Right lobe of liver (tissue), 6 donors: ENCODE data around the gene FIZ1. TPM values are rescaled to one million over a fixed set of nuclear protein-coding genes. Genes with fewer than 3 reads are reported as not detected.

Experiments
- ATAC-seq, 4 donors: fragments of 200-7000 bp; cut with Tn5 transposase; one replicate each; pipeline ENCODE4 v1.9.1; 2020; ENCODE audit warnings: mild to moderate bottlenecking in 4 of 4, moderate library complexity in 4 of 4
- DNase-seq, 3 donors: peaks; one replicate each; pipeline ENCODE4 v3.0.0-alpha.2; 2020
- H3K27ac ChIP-seq, 3 donors: fragments of 200-600 bp; one replicate each; pipeline ENCODE4 v1.8.0; 2022
- H3K27me3 ChIP-seq, 2 donors: fragments of 200-600 bp; one replicate each; pipeline ENCODE4 v1.8.0; 2022
- H3K36me3 ChIP-seq, 4 donors: fragments of 200-600 bp; sonication (generic) in 1 of 4; one replicate each; pipeline versions ENCODE4 v1.5.1 to v1.8.0; 2017 to 2022; ENCODE audit warnings: control low read depth in 1 of 4
- H3K4me1 ChIP-seq, 4 donors: fragments of 200-600 bp; sonication (generic) in 1 of 4; one replicate each; pipeline versions ENCODE4 v1.5.1 to v1.8.0; 2017 to 2022; ENCODE audit warnings: control low read depth in 1 of 4
- H3K4me3 ChIP-seq, 3 donors: fragments of 200-600 bp; one replicate each; pipeline ENCODE4 v1.8.0; 2022
- H3K9me3 ChIP-seq, 4 donors: fragments of 200-600 bp; sonication (generic) in 1 of 4; one replicate each; pipeline versions ENCODE4 v1.5.1 to v1.8.0; 2017 to 2022; ENCODE audit warnings: control low read depth in 1 of 4
- CTCF ChIP-seq, 4 donors: fragments of 200-600 bp in 3 of 4; fragments of 450-650 bp in 1 of 4; IDR thresholded peaks; one replicate each; pipeline versions ENCODE4 v1.5.1 to v1.8.0; 2016 to 2022; ENCODE audit warnings: antibody characterized with exemption in 4 of 4, mild to moderate bottlenecking in 2 of 4
- POLR2A ChIP-seq: fragments of 450-650 bp; IDR thresholded peaks from one replicate; pipeline ENCODE4 v1.6.1; 2017; ENCODE audit warnings: antibody characterized with exemption, mild to moderate bottlenecking
- WGBS: methylation state at CpG from one replicate; pipeline ENCODE4 v1.1.6; 2018; ENCODE audit warnings: low coverage, low lambda C conversion rate; ENCODE audit not compliant: insufficient coverage; ENCODE audit errors: missing lambda C conversion rate; 5-methylcytosine and 5-hydroxymethylcytosine counted together
- intact Hi-C, 2 donors: fragments of 100-400 bp; cut with DNase I; formaldehyde crosslinking; loops; one replicate each; pipeline versions ENCODE4 v1.11.2 to v1.14.1; 2022
- total RNA-seq, 6 experiments: library from RNA; depleted of rRNA in 2 of 6; stranded (reverse); fragments of >200 nt in 2 of 6; fragmentation: NEBNext Ultra II Directional in 3 of 6; extraction: Animal tissue kit (Norgen Biotek cat#: 25700) in 3 of 6; gene quantifications; one replicate each; pipeline versions ENCODE4 v1.1.0 to v1.2.4, GENCODE V29; 2016 to 2023
- donor health status: DM: no; HTN: yes; CAD: no.
- donor health status: DM: no; HTN: no; CAD: no.
- donor health status: DM: no; HTN: no; CAD: no.
- donor health status: DM: no; HTN: yes; CAD: no.
- donor health status: DM: no; HTN: yes; CAD: no.

FIZ1 gene
- total RNA-seq, 6 experiments from 2014 or later, result 3.0 to 13.1 (median 5.1) TPM

DNA sequence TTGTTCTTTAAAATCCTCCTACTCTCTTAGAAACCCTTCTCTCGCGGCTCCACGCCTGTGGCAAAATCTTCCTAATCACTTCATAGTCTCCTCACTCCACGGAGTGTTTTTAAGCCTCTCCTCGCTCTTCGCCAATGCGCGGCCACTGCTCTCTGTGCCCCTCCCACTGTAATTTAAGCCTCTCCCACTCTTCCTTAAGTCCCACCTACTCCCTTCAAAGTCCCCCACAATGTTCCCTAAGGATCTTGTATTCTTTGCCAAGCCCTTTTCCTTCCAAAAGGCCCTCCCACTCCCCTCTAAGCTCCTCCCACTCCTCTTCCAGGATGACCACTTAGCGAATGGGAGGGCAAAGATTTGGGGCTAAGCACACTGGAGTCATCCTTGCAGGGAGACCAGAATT, 1.3 kb downstream of the FIZ1 start:
- H3K36me3 ChIP-seq, result peaks cover 0 to 9% (median 2%) of the 10 kb centered on the region in 4 donors
- H3K9me3 ChIP-seq, result no peaks in the 10 kb centered on the region
- no peak overlapping the region for H3K27ac ChIP-seq
- intact Hi-C loops, result no loop called here
- no peaks in the 10 kb centered on the region for H3K4me1 ChIP-seq
- ATAC-seq (no peak), DNase-seq (no peak)
- 90% methylated on average over 9 of the region's 9 CpGs for WGBS
- TF ChIP-seq CTCF (IDR thresholded peaks at IDR 0.05) (no peak), POLR2A (no peak)
- H3K4me3 ChIP-seq, result no peak overlapping the region
- no peaks in the 10 kb centered on the region for H3K27me3 ChIP-seq

- H3K9me3 ChIP-seq, result no peaks in the 10 kb centered on the region
- H3K27me3 ChIP-seq, result no peaks in the 10 kb centered on the region
- TF ChIP-seq CTCF (IDR thresholded peaks at IDR 0.05), result no peak
- TF ChIP-seq POLR2A, result no peak
- no peak overlapping the region for H3K4me3 ChIP-seq
- H3K4me1 ChIP-seq, result no peaks in the 10 kb centered on the region
- intact Hi-C loops, result no loop called here
- 96% methylated on average over 9 of the region's 30 CpGs for WGBS
- no peak for ATAC-seq
- peak in 2 of 3 donors; percentile 52 to 64 for DNase-seq
- H3K27ac ChIP-seq, result no peak overlapping the region
- H3K36me3 ChIP-seq, result peaks cover 0 to 9% (median 2%) of the 10 kb centered on the region in 4 donors
Measured at GRCh38 chr19:55597501-55597921, 1.8 kb downstream of the FIZ1 start.

DNA sequence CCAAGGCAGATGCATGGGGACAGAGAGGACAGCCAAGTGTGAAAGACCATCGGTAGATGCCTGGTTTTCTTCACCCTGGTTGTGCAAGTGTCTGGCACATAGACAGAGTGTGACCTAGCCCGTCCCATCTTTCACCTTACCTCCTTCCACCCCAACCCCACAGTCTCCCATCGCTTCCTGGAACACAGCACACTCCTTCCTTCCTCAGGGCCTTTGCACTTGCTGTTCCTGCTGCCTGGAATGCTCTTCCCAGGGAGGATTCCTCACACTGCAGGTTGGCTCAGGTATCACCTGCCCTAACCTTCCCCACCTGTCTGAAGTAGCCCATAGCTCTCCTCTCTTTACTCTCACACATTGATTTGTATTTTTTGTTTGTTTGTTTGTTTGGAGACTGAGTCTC, 3.0 kb downstream of the FIZ1 start:
- no peak for ATAC-seq
- no peaks in the 10 kb centered on the region for H3K27me3 ChIP-seq
- peaks cover 0 to 9% (median 2%) of the 10 kb centered on the region in 4 donors for H3K36me3 ChIP-seq
- TF ChIP-seq POLR2A, result no peak
- TF ChIP-seq CTCF (IDR thresholded peaks at IDR 0.05), result no peak
- no peak overlapping the region for H3K27ac ChIP-seq
- no peaks in the 10 kb centered on the region for H3K4me1 ChIP-seq
- WGBS, result 46% methylated on average over 2 of the region's 3 CpGs
- DNase-seq, result no peak
- no peak overlapping the region for H3K4me3 ChIP-seq
- no peaks in the 10 kb centered on the region for H3K9me3 ChIP-seq
- intact Hi-C loops, result no loop called here

DNA sequence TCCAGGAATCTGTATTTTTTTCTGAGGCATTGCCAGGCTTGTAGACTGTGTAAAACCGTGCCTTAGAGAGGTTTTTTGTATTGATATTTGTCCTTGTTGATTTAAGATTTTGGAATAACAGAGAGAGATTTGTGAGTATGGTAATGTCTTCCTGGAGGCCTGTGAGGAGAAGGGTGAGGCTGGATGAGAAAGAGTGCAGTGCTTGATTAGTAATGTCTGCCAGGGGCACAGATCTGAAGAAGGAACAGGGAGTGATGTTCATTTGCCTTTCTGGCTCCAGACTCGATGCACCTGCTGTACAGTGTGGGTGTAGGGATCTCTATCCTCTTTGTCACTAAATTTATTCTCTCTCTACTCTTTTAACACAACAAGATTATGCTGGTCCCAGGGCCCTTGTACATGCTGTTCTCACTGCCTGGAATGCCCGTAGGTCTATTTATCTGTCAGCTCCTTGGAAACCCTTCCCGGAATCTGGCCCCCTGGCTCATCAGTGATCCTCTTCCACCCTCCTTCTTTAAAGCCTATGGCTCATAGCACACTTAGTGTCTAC, 4.2 kb downstream of the FIZ1 start:
- H3K4me1 ChIP-seq, result no peaks in the 10 kb centered on the region
- no peak for TF ChIP-seq POLR2A
- TF ChIP-seq CTCF (IDR thresholded peaks at IDR 0.05), result no peak
- no peaks in the 10 kb centered on the region for H3K27me3 ChIP-seq
- WGBS, result 81% methylated on average over 4 of the region's 4 CpGs
- intact Hi-C loops, result no loop called here
- no peak overlapping the region for H3K27ac ChIP-seq
- no peak overlapping the region for H3K4me3 ChIP-seq
- peaks cover 0 to 9% (median 2%) of the 10 kb centered on the region in 4 donors for H3K36me3 ChIP-seq
- ATAC-seq (no peak), DNase-seq (no peak)
- H3K9me3 ChIP-seq, result no peaks in the 10 kb centered on the region
